ENCODE data around the gene MEPCE. TPM values are rescaled to one million over a fixed set of nuclear protein-coding genes. Genes with fewer than 3 reads are reported as not detected.
"Not testable (repeated sequence)": the region's sequence is repeated elsewhere in the genome, so short reads cannot be mapped to it uniquely, and the experiment has no call there.

The MEPCE gene
- total and polyA plus RNA-seq, 10 of the 15 experiments (the other 5 are each of a cell fraction or from before 2014, with no cell fraction given) = 8.2 to 48.0 (median 22.1) TPM

GRCh38 chr7:100438172-100438571 lies 8.5 kb downstream of the MEPCE start:
- no peak overlapping the region for H3K27ac ChIP-seq (ENCODE audit: control insufficient read depth, insufficient read depth)
- no peaks in the 10 kb centered on the region for H3K9me3 ChIP-seq (replicated peaks; ENCODE audit: control insufficient read depth, insufficient read depth, low read length)
- ATAC-seq = no peak
- POLR2A ChIA-PET = interaction anchor here (1.1 to 2.6 kb wide), 3 partner anchors 10 to 73 kb away, joined by 4 to 18 read pairs (median 8); partner anchors contain the start of gene ZCWPW1
- no TSS peak for BruUV-seq (replicated peaks)
- no peak overlapping the region for H3K4me2 ChIP-seq (ENCODE audit: control insufficient read depth, insufficient read depth)
- H3K27me3 ChIP-seq (replicated peaks in 1 of 2; ENCODE audit: control insufficient read depth in 2 of 2, insufficient read depth in 2 of 2, low read length in 1 of 2) = no peaks in the 10 kb centered on the region
- RAD21 ChIA-PET (ENCODE audit: unreplicated experiment) = interaction anchor here (0.8 kb wide), 1 partner anchor 18 kb away, joined by 3 read pairs; no protein-coding TSS in a partner anchor
- DNase-seq (ENCODE audit: low read depth, low spot score) = no peak
- FAIRE-seq = no peak
- in situ Hi-C loops (cut with MboI) = no loop called here
- peaks cover 3 to 9% of the 10 kb centered on the region in 2 experiments; a peak in 3 of 4 replicates for H3K36me3 ChIP-seq (ENCODE audit: control insufficient read depth in 2 of 2, insufficient read depth in 2 of 2, low read length in 1 of 2)
- TF ChIP-seq PAX8 (IDR thresholded peaks at IDR 0.05) (no peak), KAT2A (conservative IDR thresholded peaks at IDR 0.05; ENCODE audit: control insufficient read depth, low read depth, low read length) (no peak), HDAC2 (IDR thresholded peaks at IDR 0.05) (no peak), CTCF (IDR thresholded peaks at IDR 0.05 in 2 of 3, conservative IDR thresholded peaks at IDR 0.05 in 1 of 3; ENCODE audit: control insufficient read depth in 2 of 3, extremely low read depth in 1 of 3, insufficient read depth in 1 of 3, low read depth in 3 of 3, low read length in 3 of 3) (no peak), RAD51 (IDR thresholded peaks at IDR 0.05) (no peak), MYB (IDR thresholded peaks at IDR 0.05; ENCODE audit: borderline replicate concordance, low read depth, low read length) (no peak), ESRRA (IDR thresholded peaks at IDR 0.05; ENCODE audit: low read length) (no peak), YY1 (IDR thresholded peaks at IDR 0.05; ENCODE audit: low read depth, low read length) (no peak), RUNX3 (IDR thresholded peaks at IDR 0.05; ENCODE audit: low read length) (no peak), YBX1 (IDR thresholded peaks at IDR 0.05) (no peak), ELK1 (IDR thresholded peaks at IDR 0.05; ENCODE audit: low read depth, low read length) (no peak), SIN3A (IDR thresholded peaks at IDR 0.05; ENCODE audit: low read depth, low read length) (no peak), SMAD1 (IDR thresholded peaks at IDR 0.05; ENCODE audit: low read depth, partially characterized antibody) (no peak), TCF12 (IDR thresholded peaks at IDR 0.05; ENCODE audit: low read depth, low read length) (no peak), MEF2B (IDR thresholded peaks at IDR 0.05; ENCODE audit: partially characterized antibody, poor library complexity, severe bottlenecking) (no peak)
- SMC1A ChIA-PET (ENCODE audit: uncharacterized antibody, unreplicated experiment) = no interaction called here
- H3K9ac ChIP-seq (ENCODE audit: control insufficient read depth, insufficient read depth, low read length) = no peak overlapping the region
- H4K20me1 ChIP-seq (ENCODE audit: control insufficient read depth, insufficient read depth) = no peaks in the 10 kb centered on the region
- intact Hi-C loops (cut with micrococcal nuclease; ENCODE audit: unreplicated experiment) = no loop called here
- peaks cover 13% of the 10 kb centered on the region for H3K4me1 ChIP-seq (ENCODE audit: control insufficient read depth, insufficient read depth, low read length)
- peaks cover 22% of the 10 kb centered on the region for H3K79me2 ChIP-seq (ENCODE audit: control insufficient read depth, insufficient read depth, low read length)
- CTCF ChIA-PET = interaction anchor here (0.6 to 2.8 kb wide), 3 partner anchors 12 to 44 kb away, joined by 3 to 13 read pairs (median 3); no protein-coding TSS in a partner anchor
- no peak overlapping the region for H2AFZ ChIP-seq (ENCODE audit: control insufficient read depth, low read depth, low read length)
- WGBS (ENCODE audit: insufficient coverage, insufficient replicate concordance, low lambda C conversion rate, missing lambda C conversion rate) = 50% methylated on average over 2 of the region's 2 CpGs
- H3K4me3 ChIP-seq = no peak overlapping the region

- H2AFZ ChIP-seq (ENCODE audit: control insufficient read depth, low read depth, low read length) = not testable (repeated sequence)
These were observed 9.1 kb downstream of the MEPCE start for GRCh38 chr7:100438731-100439130.

More at GRCh38 chr7:100438731-100439130, 9.1 kb downstream of the MEPCE start:
- H3K27ac ChIP-seq (ENCODE audit: control insufficient read depth, insufficient read depth); intact Hi-C loops (cut with micrococcal nuclease; ENCODE audit: unreplicated experiment); BruUV-seq (replicated peaks); H3K27me3 ChIP-seq (replicated peaks in 1 of 2; ENCODE audit: control insufficient read depth in 2 of 2, insufficient read depth in 2 of 2, low read length in 1 of 2); H3K36me3 ChIP-seq (ENCODE audit: control insufficient read depth in 2 of 2, insufficient read depth in 2 of 2, low read length in 1 of 2); DNase-seq (ENCODE audit: low read depth, low spot score); ATAC-seq; FAIRE-seq; CTCF ChIA-PET; H3K4me3 ChIP-seq; RAD21 ChIA-PET (ENCODE audit: unreplicated experiment); SMC1A ChIA-PET (ENCODE audit: uncharacterized antibody, unreplicated experiment); H3K9me3 ChIP-seq (replicated peaks; ENCODE audit: control insufficient read depth, insufficient read depth, low read length); H4K20me1 ChIP-seq (ENCODE audit: control insufficient read depth, insufficient read depth); H3K4me2 ChIP-seq (ENCODE audit: control insufficient read depth, insufficient read depth); in situ Hi-C loops (cut with MboI); H3K9ac ChIP-seq (ENCODE audit: control insufficient read depth, insufficient read depth, low read length): not testable (repeated sequence)
- Histone ChIP-seq H3K79me2 (ENCODE audit: control insufficient read depth, insufficient read depth, low read length) (peaks cover 22% of the 10 kb centered on the region), H3K4me1 (ENCODE audit: control insufficient read depth, insufficient read depth, low read length) (peaks cover 11% of the 10 kb centered on the region)
- POLR2A ChIA-PET = interaction anchor here (1.1 to 2.6 kb wide), 3 partner anchors 10 to 73 kb away, joined by 4 to 18 read pairs (median 8); partner anchors contain the start of gene ZCWPW1
- WGBS (ENCODE audit: insufficient coverage, insufficient replicate concordance, low lambda C conversion rate, missing lambda C conversion rate) = 77% methylated on average over 8 of the region's 8 CpGs

Measured in GM12878 (cell line).